Duodenal mucosa (tissue), 2 donors: Measurements from ENCODE around the gene FBXO9.

ENCODE experiments used
- H3K27ac ChIP-seq: one replicate; pipeline ENCODE4 v1.7.0; 2013; ENCODE audit warnings: low read depth, low read length
- H3K27me3 ChIP-seq, 2 donors: one replicate each; pipeline ENCODE4 v1.7.0; 2013; ENCODE audit warnings: low read length in 2 of 2, control low read depth in 1 of 2; ENCODE audit not compliant: insufficient read depth in 2 of 2, control insufficient read depth in 1 of 2
- H3K36me3 ChIP-seq, 2 donors: one replicate each; pipeline ENCODE4 v1.7.0; 2013; ENCODE audit warnings: low read length in 2 of 2, control low read depth in 1 of 2; ENCODE audit not compliant: insufficient read depth in 2 of 2, control insufficient read depth in 1 of 2
- H3K4me1 ChIP-seq, 2 donors: one replicate each; pipeline ENCODE4 v1.7.0; 2013; ENCODE audit warnings: low read length in 2 of 2, control low read depth in 1 of 2; ENCODE audit not compliant: insufficient read depth in 2 of 2, control insufficient read depth in 1 of 2
- H3K4me3 ChIP-seq, 2 donors: one replicate each; pipeline ENCODE4 v1.7.0; 2013; ENCODE audit warnings: low read length in 2 of 2, low read depth in 1 of 2
- H3K9ac ChIP-seq, 2 donors: one replicate each; pipeline ENCODE4 v1.7.0; 2013; ENCODE audit warnings: low read length in 2 of 2, low read depth in 1 of 2
- H3K9me3 ChIP-seq, 2 donors: one replicate each; pipeline ENCODE4 v1.7.0; 2013; ENCODE audit warnings: low read length in 2 of 2, control low read depth in 1 of 2; ENCODE audit not compliant: control insufficient read depth in 1 of 2

FBXO9 gene

GRCh38 chr6:53074347-53074746 lies 9.1 kb downstream of the FBXO9 start:
- Histone ChIP-seq H3K27me3 (no peaks in the 10 kb centered on the region), H3K27ac (no peak overlapping the region), H3K9ac (no peak overlapping the region), H3K4me3 (no peak overlapping the region), H3K36me3 (peaks cover 16 to 41% of the 10 kb centered on the region in 2 donors), H3K4me1 (peaks cover 0 to 6% of the 10 kb centered on the region in 2 donors), H3K9me3 (no peaks in the 10 kb centered on the region)

GRCh38 chr6:53080813-53081212 lies 15.6 kb downstream of the FBXO9 start:
- Histone ChIP-seq H3K27me3 (no peaks in the 10 kb centered on the region), H3K9me3 (no peaks in the 10 kb centered on the region), H3K9ac (no peak overlapping the region), H3K36me3 (peaks cover 43 to 60% of the 10 kb centered on the region in 2 donors), H3K4me3 (no peak overlapping the region), H3K27ac (no peak overlapping the region), H3K4me1 (no peaks in the 10 kb centered on the region)

DNA sequence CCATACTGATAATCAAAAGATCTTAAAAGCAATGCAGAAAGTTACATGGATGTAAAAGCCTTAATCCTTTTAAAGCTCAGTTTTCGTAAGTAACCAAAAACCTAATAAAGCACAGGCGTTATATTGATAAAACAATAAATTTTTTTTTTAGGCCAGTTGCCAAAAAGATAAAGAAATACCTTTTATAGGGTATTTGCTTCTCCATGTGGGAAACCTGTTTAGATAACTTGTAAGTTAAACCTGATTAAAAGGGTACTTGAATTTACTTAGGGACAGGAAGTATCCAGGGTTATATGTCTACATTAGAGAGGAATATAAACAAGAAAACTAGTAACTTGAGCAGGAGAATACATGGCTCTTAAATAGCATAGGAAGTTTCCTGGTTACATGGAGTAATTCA lies 21.1 kb downstream of the FBXO9 start:
- Histone ChIP-seq H3K4me3 (no peak overlapping the region), H3K9ac (no peak overlapping the region), H3K36me3 (peaks cover 31 to 61% of the 10 kb centered on the region in 2 donors), H3K27me3 (no peaks in the 10 kb centered on the region), H3K9me3 (no peaks in the 10 kb centered on the region), H3K4me1 (no peaks in the 10 kb centered on the region), H3K27ac (no peak overlapping the region)

DNA sequence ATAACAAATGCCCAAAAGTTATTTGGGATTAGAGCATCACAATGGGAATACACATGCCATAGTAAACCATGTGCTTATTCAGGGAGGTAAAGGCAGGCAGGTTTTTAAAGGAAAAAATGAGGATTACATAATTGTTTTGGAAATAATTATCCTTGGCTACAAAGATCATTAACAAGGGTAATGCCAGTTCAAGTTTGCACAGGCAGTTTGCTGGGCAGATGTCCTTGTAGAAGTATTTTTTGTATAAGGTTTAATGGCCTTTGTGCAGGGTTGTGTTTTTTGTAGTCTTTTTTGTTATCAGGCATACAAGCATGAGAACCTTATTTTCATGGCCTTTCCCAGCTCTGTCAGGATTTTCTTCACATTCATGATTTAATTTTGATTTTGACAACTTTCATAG lies 24.7 kb downstream of the FBXO9 start:
- Histone ChIP-seq H3K9me3 (no peaks in the 10 kb centered on the region), H3K36me3 (peaks cover 21 to 59% of the 10 kb centered on the region in 2 donors), H3K4me3 (no peak overlapping the region), H3K27ac (no peak overlapping the region), H3K4me1 (no peaks in the 10 kb centered on the region), H3K27me3 (no peaks in the 10 kb centered on the region), H3K9ac (no peak overlapping the region)

DNA sequence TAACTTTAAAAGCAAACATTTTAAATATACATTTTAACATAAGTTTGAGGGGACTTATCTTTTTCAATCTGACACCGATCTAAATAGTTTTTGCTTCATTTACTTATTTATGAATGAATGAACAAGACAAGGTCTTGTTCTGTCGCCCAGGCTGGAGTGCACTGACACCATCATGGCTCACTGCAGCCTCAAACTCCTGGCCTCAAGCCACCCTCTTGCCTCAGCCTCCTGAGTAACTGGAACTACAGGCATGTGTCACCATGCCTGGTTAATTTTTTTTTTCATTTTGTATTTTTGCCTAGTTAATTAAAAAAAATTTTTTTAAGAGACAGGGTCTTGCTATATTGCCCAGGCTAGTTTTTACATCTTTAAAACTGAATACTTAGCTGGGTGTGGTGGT lies 25.4 kb downstream of the FBXO9 start:
- H3K36me3 ChIP-seq = peaks cover 26 to 65% of the 10 kb centered on the region in 2 donors
- H3K9me3 ChIP-seq = no peaks in the 10 kb centered on the region
- H3K27me3 ChIP-seq = no peaks in the 10 kb centered on the region
- H3K4me1 ChIP-seq = no peaks in the 10 kb centered on the region
- H3K9ac ChIP-seq = no peak overlapping the region
- H3K4me3 ChIP-seq = no peak overlapping the region
- H3K27ac ChIP-seq = no peak overlapping the region

GRCh38 chr6:53095270-53095669 lies 30.1 kb downstream of the FBXO9 start:
- Histone ChIP-seq H3K36me3 (peaks cover 39 to 83% of the 10 kb centered on the region in 2 donors), H3K9me3 (no peaks in the 10 kb centered on the region), H3K9ac (no peak overlapping the region), H3K4me1 (no peaks in the 10 kb centered on the region), H3K4me3 (no peak overlapping the region), H3K27ac (no peak overlapping the region), H3K27me3 (no peaks in the 10 kb centered on the region)

DNA sequence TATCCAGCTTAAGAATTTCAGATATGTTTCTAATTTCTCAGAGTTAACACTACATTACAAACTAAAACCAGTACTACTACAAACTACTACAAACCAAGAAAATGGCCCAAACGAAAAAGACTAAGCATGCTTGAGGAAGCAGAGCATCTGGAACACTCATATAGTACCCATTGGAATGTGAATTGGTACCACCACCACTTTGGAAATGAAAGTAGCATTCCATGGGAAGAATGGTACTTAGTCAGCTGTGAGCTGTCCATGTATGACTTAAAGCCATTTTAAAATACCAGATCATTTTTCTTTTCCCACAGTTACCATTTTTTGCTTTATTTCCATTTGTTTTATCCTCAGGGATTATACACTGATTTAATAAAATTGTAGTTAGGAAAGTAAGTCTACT lies 30.5 kb downstream of the FBXO9 start:
- Histone ChIP-seq H3K27me3 (no peaks in the 10 kb centered on the region), H3K9me3 (no peaks in the 10 kb centered on the region), H3K9ac (no peak overlapping the region), H3K36me3 (peaks cover 39 to 83% of the 10 kb centered on the region in 2 donors), H3K4me1 (no peaks in the 10 kb centered on the region), H3K27ac (no peak overlapping the region), H3K4me3 (no peak overlapping the region)

- Histone ChIP-seq H3K27ac (no peak overlapping the region), H3K9me3 (no peaks in the 10 kb centered on the region), H3K36me3 (peaks cover 27 to 56% of the 10 kb centered on the region in 2 donors)
Observed at GRCh38 chr6:53100561-53100960, 35.4 kb downstream of the FBXO9 start.

GRCh38 chr6:53101006-53101405 lies 35.8 kb downstream of the FBXO9 start:
- Histone ChIP-seq H3K27ac (no peak overlapping the region), H3K4me1 (no peaks in the 10 kb centered on the region), H3K36me3 (peaks cover 22 to 51% of the 10 kb centered on the region in 2 donors), H3K9me3 (no peaks in the 10 kb centered on the region), H3K9ac (no peak overlapping the region), H3K27me3 (no peaks in the 10 kb centered on the region), H3K4me3 (no peak overlapping the region)

More at GRCh38 chr6:53100561-53100960, 35.4 kb downstream of the FBXO9 start:
- no peaks in the 10 kb centered on the region for H3K4me1 ChIP-seq
- H3K27me3 ChIP-seq = no peaks in the 10 kb centered on the region
- H3K9ac ChIP-seq = no peak overlapping the region
- H3K4me3 ChIP-seq = no peak overlapping the region

GRCh38 chr6:53103993-53104675 lies 38.9 kb downstream of the FBXO9 start:
- H3K4me1 ChIP-seq = no peaks in the 10 kb centered on the region
- H3K36me3 ChIP-seq = peaks cover 7 to 21% of the 10 kb centered on the region in 2 donors
- no peaks in the 10 kb centered on the region for H3K9me3 ChIP-seq
- H3K4me3 ChIP-seq = no peak overlapping the region
- H3K27me3 ChIP-seq = no peaks in the 10 kb centered on the region
- no peak overlapping the region for H3K9ac ChIP-seq
- no peak overlapping the region for H3K27ac ChIP-seq
